Measurements from ENCODE around the gene POLR2E. TPM values are rescaled to one million over a fixed set of nuclear protein-coding genes. Genes with fewer than 3 reads are reported as not detected.

The POLR2E gene
- total RNA-seq, 1 experiment from 2014 or later, result 173 TPM

- Histone ChIP-seq H3K9me3 (replicated peaks) (peaks cover 5% of the 10 kb centered on the region), H3K4me3 (no peak overlapping the region), H3K36me3 (peaks cover 32% of the 10 kb centered on the region), H3K4me1 (replicated peaks) (peaks cover 37% of the 10 kb centered on the region), H3K27me3 (replicated peaks) (no peaks in the 10 kb centered on the region), H3K27ac (peak overlapping the region; percentile 79)
- no peak for DNase-seq (ENCODE audit: low read depth in 1 of 2, low spot score in 2 of 2)
Measured at GRCh38 chr19:1103132-1103707, 8.0 kb upstream of the POLR2E start.

- H3K36me3 ChIP-seq, result peaks cover 28% of the 10 kb centered on the region
- peak; percentile 96 to 98 for DNase-seq (ENCODE audit: low read depth in 1 of 2, low spot score in 2 of 2)
- peaks cover 37% of the 10 kb centered on the region for H3K4me1 ChIP-seq (replicated peaks)
- H3K27me3 ChIP-seq (replicated peaks), result no peaks in the 10 kb centered on the region
- H3K27ac ChIP-seq, result peak overlapping the region; percentile 79
- H3K4me3 ChIP-seq, result no peak overlapping the region
- peaks cover 5% of the 10 kb centered on the region for H3K9me3 ChIP-seq (replicated peaks)
Measured at GRCh38 chr19:1102407-1103131, 7.4 kb upstream of the POLR2E start.

GRCh38 chr19:1101337-1101698 lies 6.1 kb upstream of the POLR2E start:
- Histone ChIP-seq H3K36me3 (peaks cover 15% of the 10 kb centered on the region), H3K4me3 (no peak overlapping the region), H3K4me1 (replicated peaks) (peaks cover 37% of the 10 kb centered on the region), H3K9me3 (replicated peaks) (peaks cover 5% of the 10 kb centered on the region), H3K27me3 (replicated peaks) (no peaks in the 10 kb centered on the region), H3K27ac (peak overlapping the region; percentile 79)
- no peak for DNase-seq (ENCODE audit: low read depth in 1 of 2, low spot score in 2 of 2)

GRCh38 chr19:1098177-1099051 lies 3.2 kb upstream of the POLR2E start:
- H3K9me3 ChIP-seq (replicated peaks), result peaks cover 5% of the 10 kb centered on the region
- peaks cover 40% of the 10 kb centered on the region for H3K4me1 ChIP-seq (replicated peaks)
- H3K36me3 ChIP-seq, result peaks cover 15% of the 10 kb centered on the region
- H3K4me3 ChIP-seq, result no peak overlapping the region
- H3K27ac ChIP-seq, result no peak overlapping the region
- H3K27me3 ChIP-seq (replicated peaks), result no peaks in the 10 kb centered on the region
- DNase-seq (ENCODE audit: low read depth in 1 of 2, low spot score in 2 of 2), result no peak

- Histone ChIP-seq H3K27ac (no peak overlapping the region), H3K9me3 (replicated peaks) (peaks cover 5% of the 10 kb centered on the region)
- DNase-seq (ENCODE audit: low read depth in 1 of 2, low spot score in 2 of 2), result no peak
Measured at GRCh38 chr19:1097810-1098176, 2.6 kb upstream of the POLR2E start.

DNA sequence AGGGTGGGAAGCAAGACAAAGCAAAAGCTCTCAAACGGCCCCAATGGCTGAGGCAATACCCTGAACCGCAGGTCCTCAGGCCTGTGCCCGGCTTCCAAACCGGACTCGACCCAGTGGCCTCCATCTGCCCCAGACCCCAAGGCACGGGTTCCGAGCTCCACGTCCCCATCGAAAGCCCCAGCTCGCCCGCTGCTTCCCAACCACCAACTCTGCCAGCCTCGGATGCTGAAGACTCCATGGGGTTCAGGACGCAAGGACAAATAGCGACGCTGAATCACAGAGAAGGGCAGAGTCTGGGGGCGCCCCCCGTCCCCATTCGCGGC lies 559 bp downstream of the POLR2E start:
- H3K27me3 ChIP-seq (replicated peaks), result no peaks in the 10 kb centered on the region
- peaks cover 39% of the 10 kb centered on the region for H3K36me3 ChIP-seq
- H3K4me3 ChIP-seq, result peak overlapping the region; percentile 69
- peaks cover 15% of the 10 kb centered on the region for H3K4me1 ChIP-seq (replicated peaks)
- H3K9me3 ChIP-seq (replicated peaks), result no peaks in the 10 kb centered on the region
- H3K27ac ChIP-seq, result no peak overlapping the region
- no peak for DNase-seq (ENCODE audit: low read depth in 1 of 2, low spot score in 2 of 2)

More at GRCh38 chr19:1097810-1098176, 2.6 kb upstream of the POLR2E start:
- Histone ChIP-seq H3K27me3 (replicated peaks) (no peaks in the 10 kb centered on the region), H3K36me3 (peaks cover 18% of the 10 kb centered on the region), H3K4me1 (replicated peaks) (peaks cover 34% of the 10 kb centered on the region), H3K4me3 (no peak overlapping the region)

GRCh38 chr19:1093811-1094553 lies 1.2 kb downstream of the POLR2E start:
- Histone ChIP-seq H3K9me3 (replicated peaks) (no peaks in the 10 kb centered on the region), H3K4me3 (peak overlapping the region; percentile 69), H3K4me1 (replicated peaks) (peaks cover 13% of the 10 kb centered on the region), H3K27ac (no peak overlapping the region), H3K27me3 (replicated peaks) (no peaks in the 10 kb centered on the region), H3K36me3 (peaks cover 46% of the 10 kb centered on the region)
- no peak for DNase-seq (ENCODE audit: low read depth in 1 of 2, low spot score in 2 of 2)

GRCh38 chr19:1093330-1093729 lies 1.8 kb downstream of the POLR2E start:
- Histone ChIP-seq H3K9me3 (replicated peaks) (no peaks in the 10 kb centered on the region), H3K36me3 (peaks cover 52% of the 10 kb centered on the region), H3K27me3 (replicated peaks) (no peaks in the 10 kb centered on the region), H3K4me3 (no peak overlapping the region), H3K4me1 (replicated peaks) (peaks cover 13% of the 10 kb centered on the region), H3K27ac (no peak overlapping the region)
- DNase-seq (ENCODE audit: low read depth in 1 of 2, low spot score in 2 of 2), result no peak

- DNase-seq (ENCODE audit: low read depth in 1 of 2, low spot score in 2 of 2), result no peak
- H3K36me3 ChIP-seq, result peaks cover 62% of the 10 kb centered on the region
Measured at GRCh38 chr19:1091544-1092175, 3.5 kb downstream of the POLR2E start.

GRCh38 chr19:1090731-1091543 lies 4.2 kb downstream of the POLR2E start:
- Histone ChIP-seq H3K4me1 (replicated peaks) (peaks cover 13% of the 10 kb centered on the region), H3K4me3 (no peak overlapping the region), H3K27ac (no peak overlapping the region), H3K27me3 (replicated peaks) (no peaks in the 10 kb centered on the region), H3K9me3 (replicated peaks) (no peaks in the 10 kb centered on the region), H3K36me3 (peaks cover 62% of the 10 kb centered on the region)
- no peak for DNase-seq (ENCODE audit: low read depth in 1 of 2, low spot score in 2 of 2)

More at GRCh38 chr19:1091544-1092175, 3.5 kb downstream of the POLR2E start:
- Histone ChIP-seq H3K4me3 (no peak overlapping the region), H3K27ac (no peak overlapping the region), H3K4me1 (replicated peaks) (peaks cover 13% of the 10 kb centered on the region), H3K9me3 (replicated peaks) (no peaks in the 10 kb centered on the region), H3K27me3 (replicated peaks) (no peaks in the 10 kb centered on the region)

GRCh38 chr19:1089891-1090290 lies 5.3 kb downstream of the POLR2E start:
- H3K36me3 ChIP-seq, result peaks cover 60% of the 10 kb centered on the region
- no peaks in the 10 kb centered on the region for H3K27me3 ChIP-seq (replicated peaks)
- no peak overlapping the region for H3K27ac ChIP-seq
- no peak overlapping the region for H3K4me3 ChIP-seq
- no peak for DNase-seq (ENCODE audit: low read depth in 1 of 2, low spot score in 2 of 2)
- H3K9me3 ChIP-seq (replicated peaks), result no peaks in the 10 kb centered on the region
- H3K4me1 ChIP-seq (replicated peaks), result peaks cover 8% of the 10 kb centered on the region

GRCh38 chr19:1089126-1089771 lies 5.9 kb downstream of the POLR2E start:
- no peak overlapping the region for H3K27ac ChIP-seq
- H3K9me3 ChIP-seq (replicated peaks), result no peaks in the 10 kb centered on the region
- H3K4me3 ChIP-seq, result no peak overlapping the region
- peaks cover 7% of the 10 kb centered on the region for H3K4me1 ChIP-seq (replicated peaks)
- no peak for DNase-seq (ENCODE audit: low read depth in 1 of 2, low spot score in 2 of 2)
- no peaks in the 10 kb centered on the region for H3K27me3 ChIP-seq (replicated peaks)
- H3K36me3 ChIP-seq, result peaks cover 56% of the 10 kb centered on the region

All from SJSA1 (cell line).